Peyer's patch (tissue), 4 donors: ENCODE results near the gene TSHZ1. TPM values are rescaled to one million over a fixed set of nuclear protein-coding genes. Genes with fewer than 3 reads are reported as not detected.

Experiments used
- DNase-seq, 3 donors: peaks; one replicate each; pipeline ENCODE4 v3.0.0-alpha.2; 2017 to 2019
- H3K27ac ChIP-seq, 4 donors: fragments of 200-600 bp; sonication (generic); one replicate each; pipeline ENCODE4 v1.5.1; 2016 to 2019
- H3K27me3 ChIP-seq, 2 donors: fragments of 200-600 bp; sonication (generic); one replicate each; pipeline ENCODE4 v1.5.1; 2019
- H3K36me3 ChIP-seq, 3 donors: fragments of 200-600 bp; sonication (generic); one replicate each; pipeline ENCODE4 v1.5.1; 2016 to 2019
- H3K4me1 ChIP-seq, 4 donors: fragments of 200-600 bp; sonication (generic); one replicate each; pipeline ENCODE4 v1.5.1; 2016 to 2019
- H3K4me3 ChIP-seq, 4 donors: fragments of 200-600 bp; sonication (generic); 1 replicate in 3 of 4; 2 replicates in 1 of 4; pipeline ENCODE4 v1.5.1; 2016 to 2019; ENCODE audit warnings: mild to moderate bottlenecking in 1 of 4
- H3K9me3 ChIP-seq, 4 donors: fragments of 200-600 bp; sonication (generic); one replicate each; pipeline ENCODE4 v1.5.1; 2016 to 2019; ENCODE audit warnings: mild to moderate bottlenecking in 1 of 4
- POLR2A ChIP-seq, 2 donors: fragments of 450-650 bp; IDR thresholded peaks; one replicate each; pipeline ENCODE4 v1.5.1; 2017; ENCODE audit warnings: antibody characterized with exemption in 2 of 2, mild to moderate bottlenecking in 2 of 2, moderate library complexity in 2 of 2
- total RNA-seq, 4 donors: library from RNA; depleted of rRNA; stranded (reverse); fragments of >200 nt; gene quantifications; one replicate each; pipeline ENCODE4 v1.1.0, GENCODE V29; 2016
- TF ChIP-seq, protein P1 (sequence below), 6 experiments: fragments of 450-650 bp in 4 of 6; fragments of 200-600 bp in 2 of 6; sonication (generic) in 1 of 6; IDR thresholded peaks; one replicate each; pipeline ENCODE4 v1.5.1; 2017 to 2019; ENCODE audit warnings: antibody characterized with exemption in 6 of 6, mild to moderate bottlenecking in 3 of 6, moderate library complexity in 1 of 6

Gene TSHZ1
- total RNA-seq, 4 donors from 2014 or later = 12.4 to 34.8 (median 28.4) TPM

DNA sequence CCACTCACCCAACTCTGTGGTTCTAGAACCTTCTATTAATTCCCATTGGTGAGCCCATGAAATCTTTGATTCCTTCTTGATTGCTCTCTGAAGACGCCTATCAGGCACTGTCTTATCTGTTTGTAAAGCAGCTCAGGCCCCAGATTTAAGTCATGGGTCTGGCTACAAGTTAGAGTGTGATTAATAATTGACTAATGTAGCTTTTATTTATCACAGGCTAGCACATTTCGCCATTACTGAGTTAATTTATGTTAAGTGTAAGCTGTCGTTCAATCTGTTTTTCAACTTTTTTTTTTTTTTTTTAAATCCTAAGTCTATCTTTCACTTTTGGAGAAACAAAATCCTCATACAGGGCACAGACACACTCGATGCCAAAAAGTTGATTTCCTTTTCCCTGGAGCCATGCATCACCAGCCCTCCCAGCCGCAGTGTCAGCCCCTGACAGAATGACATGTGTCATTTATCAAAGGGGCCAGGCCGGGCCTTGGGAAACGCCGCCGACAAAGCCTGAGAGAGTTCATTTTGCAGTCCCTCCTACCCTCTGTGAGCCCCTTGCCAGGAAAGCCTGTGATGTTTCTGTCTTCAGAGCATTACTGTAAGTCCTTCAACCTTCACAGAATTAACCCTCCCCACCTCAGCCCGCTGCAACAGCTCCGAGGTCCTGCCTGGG, 15.8 kb downstream of the TSHZ1 start:
- Histone ChIP-seq H3K4me1 (peaks cover 0 to 53% (median 1%) of the 10 kb centered on the region in 4 donors), H3K9me3 (no peaks in the 10 kb centered on the region), H3K27ac (peak overlapping the region in 3 of 4 donors; percentile 11 to 66 (median 42)), H3K4me3 (peak overlapping the region in 2 of 4 donors; percentile 31 to 43), H3K36me3 (no peaks in the 10 kb centered on the region), H3K27me3 (no peaks in the 10 kb centered on the region)
- DNase-seq = peak in 1 of 3 donors; percentile 52
- TF ChIP-seq POLR2A (IDR thresholded peaks at IDR 0.05) = no peak
- TF ChIP-seq, protein P1, sequence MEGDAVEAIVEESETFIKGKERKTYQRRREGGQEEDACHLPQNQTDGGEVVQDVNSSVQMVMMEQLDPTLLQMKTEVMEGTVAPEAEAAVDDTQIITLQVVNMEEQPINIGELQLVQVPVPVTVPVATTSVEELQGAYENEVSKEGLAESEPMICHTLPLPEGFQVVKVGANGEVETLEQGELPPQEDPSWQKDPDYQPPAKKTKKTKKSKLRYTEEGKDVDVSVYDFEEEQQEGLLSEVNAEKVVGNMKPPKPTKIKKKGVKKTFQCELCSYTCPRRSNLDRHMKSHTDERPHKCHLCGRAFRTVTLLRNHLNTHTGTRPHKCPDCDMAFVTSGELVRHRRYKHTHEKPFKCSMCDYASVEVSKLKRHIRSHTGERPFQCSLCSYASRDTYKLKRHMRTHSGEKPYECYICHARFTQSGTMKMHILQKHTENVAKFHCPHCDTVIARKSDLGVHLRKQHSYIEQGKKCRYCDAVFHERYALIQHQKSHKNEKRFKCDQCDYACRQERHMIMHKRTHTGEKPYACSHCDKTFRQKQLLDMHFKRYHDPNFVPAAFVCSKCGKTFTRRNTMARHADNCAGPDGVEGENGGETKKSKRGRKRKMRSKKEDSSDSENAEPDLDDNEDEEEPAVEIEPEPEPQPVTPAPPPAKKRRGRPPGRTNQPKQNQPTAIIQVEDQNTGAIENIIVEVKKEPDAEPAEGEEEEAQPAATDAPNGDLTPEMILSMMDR (IDR thresholded peaks at IDR 0.05) = no peak

DNA sequence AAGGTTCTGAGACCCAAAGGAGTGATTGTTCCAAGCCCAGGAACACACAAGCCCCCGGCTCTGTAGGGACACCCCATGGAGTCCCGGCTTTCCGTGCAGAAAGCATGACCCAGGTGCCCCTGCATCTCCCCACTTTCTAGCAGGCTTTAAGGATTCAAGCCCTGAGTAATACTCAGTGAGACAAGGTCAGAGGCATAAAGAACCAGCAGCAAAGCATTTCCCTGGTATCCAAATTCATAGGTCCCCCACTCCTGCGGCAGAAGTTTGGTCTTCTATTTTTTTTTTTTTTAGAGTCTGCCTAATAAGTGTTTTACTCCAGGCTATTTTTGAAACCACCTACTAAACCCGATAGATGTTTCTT, 16.3 kb downstream of the TSHZ1 start:
- Histone ChIP-seq H3K36me3 (no peaks in the 10 kb centered on the region), H3K4me1 (peaks cover 0 to 53% (median 1%) of the 10 kb centered on the region in 4 donors), H3K27ac (peak overlapping the region in 3 of 4 donors; percentile 11 to 67 (median 42)), H3K4me3 (peak overlapping the region in 2 of 4 donors; percentile 31 to 43), H3K27me3 (no peaks in the 10 kb centered on the region), H3K9me3 (no peaks in the 10 kb centered on the region)
- TF ChIP-seq, protein P1 (IDR thresholded peaks at IDR 0.05) = no peak
- TF ChIP-seq POLR2A (IDR thresholded peaks at IDR 0.05) = no peak
- DNase-seq = no peak

DNA sequence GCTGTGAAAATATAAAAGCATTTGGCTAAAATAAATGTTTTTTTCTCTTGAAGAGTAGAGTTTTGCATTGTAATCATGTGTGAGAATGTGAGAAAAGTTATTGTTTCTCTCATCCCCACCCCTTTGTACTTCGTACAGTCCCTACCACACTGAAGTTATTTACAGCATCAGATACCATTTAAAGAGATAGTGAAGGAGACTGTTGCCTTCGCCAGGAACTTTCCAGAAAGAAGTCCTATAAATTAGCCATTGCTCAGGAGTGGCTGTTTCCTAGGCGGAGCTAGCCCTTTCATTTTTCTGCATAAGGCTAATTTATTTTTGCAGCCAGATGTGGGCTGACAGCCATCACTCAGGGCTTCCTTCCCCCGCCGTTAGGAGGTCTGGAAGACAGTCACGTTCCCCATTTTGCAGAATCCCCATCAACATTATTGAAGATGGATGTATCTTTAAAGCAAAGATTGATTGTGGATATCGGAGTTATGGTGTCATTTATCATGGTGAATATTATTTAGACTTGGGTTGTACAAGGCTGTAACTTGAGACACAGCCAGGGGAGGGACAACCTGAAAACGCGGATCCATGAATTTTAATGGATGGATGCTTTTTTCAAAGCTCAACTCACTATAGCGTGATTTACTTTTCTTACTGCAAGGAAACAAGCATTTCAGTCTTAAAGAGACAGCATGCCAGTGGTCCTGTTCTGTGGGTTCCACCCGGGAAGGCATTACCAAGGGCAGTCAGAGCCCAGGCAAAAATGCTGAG, 17.1 kb downstream of the TSHZ1 start:
- Histone ChIP-seq H3K36me3 (no peaks in the 10 kb centered on the region), H3K27me3 (no peaks in the 10 kb centered on the region), H3K4me1 (peaks cover 0 to 46% (median 1%) of the 10 kb centered on the region in 4 donors), H3K27ac (peak overlapping the region in 3 of 4 donors; percentile 11 to 67 (median 42)), H3K4me3 (peak overlapping the region in 2 of 4 donors; percentile 27 to 43), H3K9me3 (no peaks in the 10 kb centered on the region)
- peak in 1 of 2 donors; percentile 30 for TF ChIP-seq POLR2A (IDR thresholded peaks at IDR 0.05)
- TF ChIP-seq, protein P1 (IDR thresholded peaks at IDR 0.05) = no peak
- no peak for DNase-seq

DNA sequence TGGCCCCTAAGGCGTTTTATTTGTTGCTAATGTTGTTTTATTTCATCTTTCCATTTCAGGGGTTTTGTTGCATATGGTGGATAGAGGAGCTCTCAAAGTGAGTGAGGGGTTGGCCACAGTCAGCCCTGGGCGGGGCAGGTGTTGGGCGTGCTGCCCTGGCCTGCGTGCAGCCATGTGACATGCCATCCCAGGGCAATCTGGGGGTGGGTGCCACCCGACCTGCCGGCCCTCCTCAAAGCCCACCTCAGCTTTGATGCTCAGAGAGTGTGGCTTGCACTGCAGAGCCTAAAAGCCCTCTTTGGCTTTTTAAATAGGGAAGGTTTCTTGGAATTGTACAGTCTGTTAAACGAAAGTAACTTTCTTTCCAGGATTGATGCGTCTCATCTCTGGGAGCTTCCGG, 18.4 kb downstream of the TSHZ1 start:
- Histone ChIP-seq H3K4me3 (no peak overlapping the region), H3K9me3 (no peaks in the 10 kb centered on the region), H3K4me1 (peaks cover 0 to 37% (median 1%) of the 10 kb centered on the region in 4 donors), H3K36me3 (no peaks in the 10 kb centered on the region), H3K27ac (no peak overlapping the region), H3K27me3 (no peaks in the 10 kb centered on the region)
- no peak for DNase-seq
- TF ChIP-seq POLR2A (IDR thresholded peaks at IDR 0.05) = no peak
- TF ChIP-seq, protein P1 (IDR thresholded peaks at IDR 0.05) = no peak

DNA sequence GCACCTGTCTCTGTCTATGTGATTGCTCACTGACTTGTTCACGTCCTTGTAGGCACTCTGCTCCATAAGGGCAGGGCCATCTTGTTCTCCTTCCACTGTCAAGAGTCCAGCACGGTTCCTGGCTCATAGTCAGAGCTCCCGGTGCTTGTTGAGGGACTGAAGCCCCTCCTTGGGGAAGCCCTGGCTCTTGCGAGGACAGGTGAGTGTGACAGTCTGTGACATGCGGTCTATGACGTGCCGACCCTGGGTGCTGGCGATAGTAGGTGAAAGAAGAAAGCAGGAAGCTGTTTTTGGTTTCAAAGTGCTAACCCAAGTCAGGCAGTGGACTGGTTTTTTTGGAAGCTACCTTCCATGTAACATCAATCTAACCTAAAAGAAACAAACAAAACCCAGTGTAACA, 18.8 kb downstream of the TSHZ1 start:
- no peaks in the 10 kb centered on the region for H3K9me3 ChIP-seq
- peaks cover 0 to 35% (median 1%) of the 10 kb centered on the region in 4 donors for H3K4me1 ChIP-seq
- no peak overlapping the region for H3K4me3 ChIP-seq
- TF ChIP-seq POLR2A (IDR thresholded peaks at IDR 0.05) = no peak
- TF ChIP-seq, protein P1 (IDR thresholded peaks at IDR 0.05) = no peak
- no peaks in the 10 kb centered on the region for H3K36me3 ChIP-seq
- no peak overlapping the region for H3K27ac ChIP-seq
- DNase-seq = no peak
- no peaks in the 10 kb centered on the region for H3K27me3 ChIP-seq
